HL-60/S4 (cell line): ENCODE results near the gene AGBL4.

ENCODE experiments used
- in situ Hi-C: fragments of 300-500 bp; cut with MboI; formaldehyde crosslinking; loops from 2 replicates; pipeline ENCODE4 v1.14.3; 2022; ENCODE audit warnings: low sequenced_read_pairs

The AGBL4 gene

DNA sequence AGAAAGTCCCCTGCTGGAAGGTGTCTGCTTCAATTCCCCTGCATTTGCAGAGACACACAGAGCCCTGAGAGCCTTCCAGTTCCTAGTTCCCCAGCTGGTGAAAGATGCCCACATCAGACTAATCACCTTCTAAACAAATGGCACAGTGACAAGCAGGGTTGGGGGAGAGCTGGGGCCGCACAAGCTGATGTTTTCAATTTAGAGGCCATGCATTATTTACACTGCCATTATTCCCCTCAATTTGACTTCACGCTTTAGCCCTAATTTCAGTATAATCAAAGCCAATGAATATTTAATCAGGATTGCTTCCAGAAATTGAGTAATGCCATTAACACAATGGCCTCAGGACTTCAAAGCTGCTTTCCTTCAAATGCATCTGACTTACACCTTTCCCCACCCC lies 1328.6 kb downstream of the AGBL4 start:
- in situ Hi-C loops = loop anchor here (10.0 to 25.0 kb wide), 3 partner anchors 117 to 1642 kb away; no protein-coding TSS in a partner anchor

- in situ Hi-C loops = loop anchor here (10.0 to 25.0 kb wide), 3 partner anchors 119 to 1644 kb away; no protein-coding TSS in a partner anchor
Measured at GRCh38 chr1:48693674-48694320, 1330.0 kb downstream of the AGBL4 start.

- in situ Hi-C loops = loop anchor here (10.0 to 25.0 kb wide), 3 partner anchors 119 to 1644 kb away; no protein-coding TSS in a partner anchor
Measured at GRCh38 chr1:48693180-48693579, 1330.6 kb downstream of the AGBL4 start.

- in situ Hi-C loops = loop anchor here (10.0 to 25.0 kb wide), 3 partner anchors 120 to 1645 kb away; no protein-coding TSS in a partner anchor
Measured at GRCh38 chr1:48692235-48692634, 1331.5 kb downstream of the AGBL4 start.

DNA sequence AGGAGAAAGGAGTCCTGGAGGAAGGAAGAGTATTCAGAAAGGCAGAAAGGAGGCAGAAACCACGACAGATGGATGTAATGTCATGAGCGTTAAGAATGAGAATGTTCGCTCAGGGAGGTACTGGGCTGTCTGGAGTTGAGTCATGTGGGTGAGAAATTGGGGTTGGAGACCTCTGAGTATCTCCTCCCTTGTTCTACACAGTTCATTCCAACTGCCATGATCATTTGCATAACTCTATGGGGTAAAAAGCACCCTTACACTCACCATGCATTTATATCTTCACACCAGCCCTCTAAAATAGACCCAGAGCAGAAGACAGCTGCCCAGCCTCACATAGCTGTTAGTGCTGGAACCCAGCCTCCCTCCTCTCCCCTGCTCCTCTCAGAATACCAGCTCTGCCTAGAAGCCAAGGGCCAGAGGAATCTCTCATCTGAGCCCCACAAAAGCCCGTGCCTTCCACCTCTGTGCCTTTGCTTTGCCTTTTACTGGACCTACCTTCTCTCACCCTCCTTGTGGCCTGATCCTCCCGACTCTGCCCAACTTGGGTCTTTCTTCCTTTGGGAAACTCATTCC lies 1332.2 kb downstream of the AGBL4 start:
- in situ Hi-C loops = loop anchor here (10.0 to 25.0 kb wide), 3 partner anchors 121 to 1646 kb away; no protein-coding TSS in a partner anchor

GRCh38 chr1:48688102-48688760 lies 1335.5 kb downstream of the AGBL4 start:
- in situ Hi-C loops = loop anchor here (25.0 kb wide), 2 partner anchors 124 to 1649 kb away; no protein-coding TSS in a partner anchor

- in situ Hi-C loops = loop anchor here (25.0 kb wide), 2 partner anchors 125 to 1650 kb away; no protein-coding TSS in a partner anchor
Measured at GRCh38 chr1:48687282-48688045, 1336.3 kb downstream of the AGBL4 start.

GRCh38 chr1:48686159-48686558 lies 1337.6 kb downstream of the AGBL4 start:
- in situ Hi-C loops = loop anchor here (25.0 kb wide), 2 partner anchors 126 to 1651 kb away; no protein-coding TSS in a partner anchor

- in situ Hi-C loops = loop anchor here (25.0 kb wide), 2 partner anchors 128 to 1653 kb away; no protein-coding TSS in a partner anchor
Measured at GRCh38 chr1:48684381-48684780, 1339.4 kb downstream of the AGBL4 start.

DNA sequence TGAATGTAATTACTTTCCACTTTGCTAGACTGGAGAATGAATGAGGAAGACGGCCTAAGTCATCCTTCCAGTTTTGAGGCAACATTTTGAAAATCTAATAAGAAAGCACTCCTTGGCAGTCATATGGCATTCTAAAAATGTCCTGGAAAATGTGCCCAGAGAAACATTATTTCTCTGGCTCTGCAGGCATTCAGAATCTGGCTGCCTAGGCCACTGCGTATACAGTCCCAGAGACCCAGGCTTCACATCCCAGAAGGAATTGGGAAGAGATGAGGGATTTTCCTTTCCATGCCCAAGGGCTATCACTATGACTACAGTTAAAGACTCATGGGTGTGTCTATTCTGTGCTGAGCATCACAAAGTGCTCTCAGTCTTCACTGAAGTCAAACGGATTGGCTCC lies 1339.9 kb downstream of the AGBL4 start:
- in situ Hi-C loops = loop anchor here (25.0 kb wide), 2 partner anchors 128 to 1653 kb away; no protein-coding TSS in a partner anchor

GRCh38 chr1:48681476-48682305 lies 1342.1 kb downstream of the AGBL4 start:
- in situ Hi-C loops = loop anchor here (25.0 kb wide), 2 partner anchors 131 to 1656 kb away; no protein-coding TSS in a partner anchor

DNA sequence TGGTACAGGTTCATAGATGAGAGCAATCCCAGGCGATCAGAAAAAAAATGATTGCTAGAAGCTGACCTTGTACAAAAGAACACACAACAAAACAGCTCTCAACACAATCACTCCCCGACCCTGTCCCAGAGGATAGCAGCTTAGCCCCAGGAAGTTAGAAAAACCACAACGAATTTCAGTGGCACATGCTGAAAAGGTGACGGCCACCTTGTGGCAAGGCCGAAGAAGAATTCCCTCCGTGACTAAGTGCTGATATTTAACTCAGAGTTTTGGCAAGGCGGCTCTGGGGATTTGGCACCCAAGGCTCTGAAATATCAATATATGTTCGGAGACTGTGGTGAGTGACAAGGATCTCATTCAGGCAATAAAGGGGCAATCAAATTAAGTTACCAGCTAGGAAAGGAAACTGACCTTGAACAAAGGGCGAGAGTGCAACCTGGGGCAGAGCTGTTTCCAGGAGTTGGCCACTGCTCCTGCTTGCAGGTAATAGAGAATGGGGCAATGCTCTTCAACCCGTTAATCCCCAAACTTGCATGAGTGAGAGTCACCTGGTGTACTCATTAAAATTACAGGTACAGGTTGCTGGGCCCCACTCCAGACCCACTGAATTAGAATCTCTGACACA lies 1343.2 kb downstream of the AGBL4 start:
- in situ Hi-C loops = loop anchor here (25.0 kb wide), 2 partner anchors 132 to 1657 kb away; no protein-coding TSS in a partner anchor

GRCh38 chr1:48679859-48680258 lies 1343.9 kb downstream of the AGBL4 start:
- in situ Hi-C loops = loop anchor here (25.0 kb wide), 2 partner anchors 132 to 1657 kb away; no protein-coding TSS in a partner anchor

DNA sequence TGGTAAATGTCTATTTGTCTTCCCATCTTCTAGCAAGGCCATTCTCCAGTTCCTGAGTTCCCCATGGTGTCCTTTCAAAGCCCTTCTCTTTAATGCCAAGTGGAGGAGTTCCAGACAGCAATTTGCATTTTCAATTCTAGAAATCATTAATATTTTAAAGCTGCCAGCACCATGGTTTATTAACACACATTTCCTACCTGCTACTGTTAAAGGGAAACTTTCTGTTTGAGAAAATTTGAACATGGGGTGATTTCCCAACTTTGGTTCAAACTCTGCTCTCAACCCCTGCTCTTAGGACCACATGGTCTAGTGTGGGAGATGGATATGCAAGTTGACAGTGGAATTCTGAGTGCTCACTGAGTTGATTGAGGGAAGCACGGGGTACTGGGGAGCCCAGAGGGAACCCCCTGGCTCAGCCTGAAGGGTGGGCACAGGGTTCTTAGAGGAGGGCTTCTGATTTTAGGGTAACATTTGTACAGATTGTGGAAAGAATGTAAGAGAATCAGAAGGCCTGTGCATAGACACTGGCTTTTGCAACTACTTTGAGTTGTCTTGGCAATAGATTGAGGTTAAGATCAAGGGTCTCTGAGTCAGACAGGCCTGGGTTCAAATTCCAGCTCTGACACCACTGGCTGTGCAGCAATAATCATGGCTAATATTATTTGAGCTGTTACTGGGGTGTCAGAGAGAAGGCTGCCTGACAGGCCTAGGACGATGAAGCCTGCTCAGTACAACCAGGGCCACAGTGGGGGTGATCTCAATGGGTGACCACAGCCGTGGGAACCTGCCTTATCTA lies 1344.8 kb downstream of the AGBL4 start:
- in situ Hi-C loops = loop anchor here (25.0 kb wide), 2 partner anchors 133 to 1658 kb away; no protein-coding TSS in a partner anchor

- in situ Hi-C loops = loop anchor here (25.0 kb wide), 2 partner anchors 135 to 1660 kb away; no protein-coding TSS in a partner anchor
Measured at GRCh38 chr1:48677306-48678287, 1346.2 kb downstream of the AGBL4 start.

- in situ Hi-C loops = loop anchor here (25.0 kb wide), 2 partner anchors 135 to 1660 kb away; no protein-coding TSS in a partner anchor
Measured at GRCh38 chr1:48676822-48677221, 1346.9 kb downstream of the AGBL4 start.

DNA sequence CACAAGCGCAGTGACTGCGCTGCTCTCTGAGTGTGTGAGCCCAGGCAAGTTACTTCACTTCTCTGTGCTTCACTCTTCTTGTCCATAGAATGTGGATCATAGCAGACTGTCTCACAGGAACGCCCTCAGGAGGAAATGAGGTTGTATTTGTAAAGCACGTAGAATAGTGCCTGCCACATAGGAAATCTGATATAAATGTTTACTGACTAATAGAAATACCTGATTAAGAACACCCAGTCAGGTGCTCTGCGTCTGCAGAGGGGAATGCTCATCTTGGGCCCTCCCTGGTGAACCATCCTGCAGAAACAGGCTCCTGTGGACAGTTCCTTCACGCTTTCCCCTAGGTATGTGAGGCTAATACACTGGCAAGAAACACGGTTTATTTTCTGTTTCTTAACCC lies 1347.4 kb downstream of the AGBL4 start:
- in situ Hi-C loops = loop anchor here (25.0 kb wide), 2 partner anchors 136 to 1661 kb away; no protein-coding TSS in a partner anchor
